Prostate gland (tissue), 2 donors: ENCODE results near the gene SBK1.

Experiments
- CTCF ChIP-seq, 4 experiments: fragments of 200-600 bp in 2 of 4; fragments of 450-650 bp in 2 of 4; sonication (generic) in 2 of 4; IDR thresholded peaks; 1 replicate in 3 of 4; 2 replicates in 1 of 4; pipeline ENCODE4 v1.5.1; 2016 to 2019; ENCODE audit warnings: antibody characterized with exemption in 4 of 4, mild to moderate bottlenecking in 2 of 4, moderate library complexity in 2 of 4
- POLR2A ChIP-seq: fragments of 450-650 bp; IDR thresholded peaks from one replicate; pipeline ENCODE4 v1.6.1; 2016; ENCODE audit warnings: antibody characterized with exemption, mild to moderate bottlenecking

GRCh38 chr16:28324235-28324886 lies 32.0 kb downstream of the SBK1 start:
- TF ChIP-seq POLR2A (no peak), CTCF (IDR thresholded peaks at IDR 0.05) (no peak)
